Vagina (tissue), 2 donors: ENCODE measurements around the gene RPL7A. TPM values are rescaled to one million over a fixed set of nuclear protein-coding genes. Genes with fewer than 3 reads are reported as not detected.

ENCODE experiments used
- DNase-seq, 2 donors: peaks; one replicate each; pipeline ENCODE4 v3.0.0-alpha.2; 2017; ENCODE audit errors: extremely low spot score in 2 of 2
- H3K27ac ChIP-seq: fragments of 200-600 bp; sonication (generic); one replicate; pipeline ENCODE4 v1.5.1; 2019
- H3K27me3 ChIP-seq: fragments of 200-600 bp; sonication (generic); one replicate; pipeline ENCODE4 v1.5.1; 2019
- H3K36me3 ChIP-seq, 2 donors: fragments of 200-600 bp; sonication (generic); one replicate each; pipeline ENCODE4 v1.5.1; 2017 to 2019
- H3K4me1 ChIP-seq: fragments of 200-600 bp; sonication (generic); one replicate; pipeline ENCODE4 v1.5.1; 2019
- H3K4me3 ChIP-seq, 2 donors: fragments of 200-600 bp; sonication (generic); 1 replicate in 1 of 2; 2 replicates in 1 of 2; pipeline ENCODE4 v1.5.1; 2016 to 2019
- H3K9me3 ChIP-seq: fragments of 200-600 bp; sonication (generic); one replicate; pipeline ENCODE4 v1.5.1; 2019
- POLR2A ChIP-seq, 2 donors: fragments of 450-650 bp; IDR thresholded peaks; one replicate each; pipeline ENCODE4 v1.6.1; 2017; ENCODE audit warnings: antibody characterized with exemption in 2 of 2, mild to moderate bottlenecking in 2 of 2, moderate library complexity in 2 of 2
- POLR2AphosphoS5 ChIP-seq, 2 donors: sonication (generic); formaldehyde crosslinking; IDR thresholded peaks; one replicate each; pipeline ENCODE4 v1.9.0; 2017; ENCODE audit warnings: antibody characterized with exemption in 2 of 2, mild to moderate bottlenecking in 2 of 2, low read depth in 1 of 2; ENCODE audit not compliant: insufficient read depth in 1 of 2
- intact Hi-C: fragments of 100-400 bp; cut with DNase I; formaldehyde crosslinking; loops from one replicate; pipeline ENCODE4 v1.15.1; 2023
- total RNA-seq: library from RNA; depleted of rRNA; stranded (reverse); fragments of >200 nt; gene quantifications from one replicate; pipeline ENCODE4 v1.2.3, GENCODE V29; 2016
- TF ChIP-seq, protein P1 (sequence below), 3 experiments: fragments of 450-650 bp in 2 of 3; fragments of 200-600 bp in 1 of 3; sonication (generic) in 1 of 3; IDR thresholded peaks; one replicate each; pipeline ENCODE4 v1.5.1; 2017 to 2019; ENCODE audit warnings: antibody characterized with exemption in 3 of 3, mild to moderate bottlenecking in 2 of 3, moderate library complexity in 2 of 3

RPL7A gene
- total RNA-seq, 1 donor from 2014 or later = 1,889 TPM

DNA sequence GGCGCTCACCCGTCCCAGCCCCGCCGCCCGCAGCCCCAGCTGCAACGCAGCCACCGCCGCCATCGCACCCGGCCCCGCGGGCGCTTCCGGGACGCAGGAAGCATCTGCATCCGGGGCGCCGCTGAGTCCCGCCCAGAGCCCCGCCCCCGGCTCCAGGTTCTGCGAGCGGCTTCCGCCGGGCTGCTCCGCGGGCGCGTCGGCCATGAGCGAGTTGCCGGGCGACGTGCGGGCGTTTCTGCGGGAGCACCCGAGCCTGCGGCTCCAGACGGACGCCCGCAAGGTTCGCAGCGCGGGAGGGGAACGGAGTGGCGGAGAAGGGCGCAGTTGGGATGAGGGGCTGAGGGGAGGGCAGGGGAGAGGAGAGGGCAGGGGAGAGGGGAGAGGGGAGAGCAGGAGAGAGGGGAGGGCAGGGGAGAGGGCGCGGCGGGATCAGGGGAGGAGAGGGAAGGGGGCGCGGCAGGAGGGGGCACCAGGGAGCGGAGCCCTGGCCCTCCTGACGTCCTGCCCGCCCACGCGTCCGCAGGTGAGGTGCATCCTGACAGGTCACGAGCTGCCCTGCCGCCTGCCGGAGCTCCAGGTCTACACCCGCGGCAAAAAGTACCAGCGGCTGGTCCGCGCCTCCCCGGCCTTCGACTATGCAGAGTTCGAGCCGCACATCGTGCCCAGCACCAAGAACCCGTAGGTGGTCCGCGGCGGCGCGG lies 8.5 kb downstream of the RPL7A start, which contains the start of the genes SURF1 and SURF2:
SURF1 (minus strand) TSS at position 97 of the 701 bp plus-strand sequence; CDS start at position 63, 34 bp downstream.
SURF2 (plus strand) TSS at position 160 of the 701 bp plus-strand sequence; CDS start at position 203, 43 bp downstream.
- intact Hi-C loops = no loop called here
- peak within 1 kb of the TSS; percentile 59 for H3K27ac ChIP-seq
- H3K4me1 ChIP-seq = peaks cover 38% of the 10 kb centered on the region
- DNase-seq = no peak
- H3K36me3 ChIP-seq = peaks cover 0 to 31% of the 10 kb centered on the region in 2 donors
- H3K4me3 ChIP-seq = peak within 1 kb of the TSS; percentile 70 to 81
- TF ChIP-seq POLR2A (IDR thresholded peaks at IDR 0.05) (peak in 1 of 2 donors; percentile 35), POLR2AphosphoS5 (IDR thresholded peaks at IDR 0.05; ENCODE audit: insufficient read depth in 1 of 2, low read depth in 1 of 2) (peak in 1 of 2 donors; percentile 35)
- TF ChIP-seq, protein P1, sequence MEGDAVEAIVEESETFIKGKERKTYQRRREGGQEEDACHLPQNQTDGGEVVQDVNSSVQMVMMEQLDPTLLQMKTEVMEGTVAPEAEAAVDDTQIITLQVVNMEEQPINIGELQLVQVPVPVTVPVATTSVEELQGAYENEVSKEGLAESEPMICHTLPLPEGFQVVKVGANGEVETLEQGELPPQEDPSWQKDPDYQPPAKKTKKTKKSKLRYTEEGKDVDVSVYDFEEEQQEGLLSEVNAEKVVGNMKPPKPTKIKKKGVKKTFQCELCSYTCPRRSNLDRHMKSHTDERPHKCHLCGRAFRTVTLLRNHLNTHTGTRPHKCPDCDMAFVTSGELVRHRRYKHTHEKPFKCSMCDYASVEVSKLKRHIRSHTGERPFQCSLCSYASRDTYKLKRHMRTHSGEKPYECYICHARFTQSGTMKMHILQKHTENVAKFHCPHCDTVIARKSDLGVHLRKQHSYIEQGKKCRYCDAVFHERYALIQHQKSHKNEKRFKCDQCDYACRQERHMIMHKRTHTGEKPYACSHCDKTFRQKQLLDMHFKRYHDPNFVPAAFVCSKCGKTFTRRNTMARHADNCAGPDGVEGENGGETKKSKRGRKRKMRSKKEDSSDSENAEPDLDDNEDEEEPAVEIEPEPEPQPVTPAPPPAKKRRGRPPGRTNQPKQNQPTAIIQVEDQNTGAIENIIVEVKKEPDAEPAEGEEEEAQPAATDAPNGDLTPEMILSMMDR (IDR thresholded peaks at IDR 0.05) = no peak
- no peaks in the 10 kb centered on the region for H3K9me3 ChIP-seq
- H3K27me3 ChIP-seq = no peaks in the 10 kb centered on the region

DNA sequence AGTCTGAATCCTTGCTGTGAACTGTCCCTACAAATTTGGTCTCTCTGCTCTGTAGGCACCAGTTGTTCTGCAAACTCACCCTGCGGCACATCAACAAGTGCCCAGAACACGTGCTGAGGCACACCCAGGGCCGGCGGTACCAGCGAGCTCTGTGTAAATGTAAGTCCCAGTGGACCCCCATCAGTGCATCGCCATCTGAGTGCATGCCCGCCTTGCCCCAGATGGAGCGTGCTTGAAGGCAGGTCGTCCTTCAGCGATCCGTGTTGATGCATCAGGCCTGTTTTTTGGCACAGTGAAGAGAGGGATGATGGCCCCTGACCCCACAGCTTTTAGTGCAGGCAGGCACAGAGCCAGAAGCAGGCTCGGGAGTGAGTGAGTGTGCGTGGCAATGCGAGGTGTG lies 9.6 kb downstream of the RPL7A start:
- TF ChIP-seq, protein P1 (IDR thresholded peaks at IDR 0.05) = no peak
- TF ChIP-seq POLR2AphosphoS5 (IDR thresholded peaks at IDR 0.05; ENCODE audit: insufficient read depth in 1 of 2, low read depth in 1 of 2) = no peak
- no peak for TF ChIP-seq POLR2A (IDR thresholded peaks at IDR 0.05)
- H3K4me3 ChIP-seq = no peak overlapping the region
- intact Hi-C loops = no loop called here
- H3K27ac ChIP-seq = no peak overlapping the region
- H3K4me1 ChIP-seq = peaks cover 45% of the 10 kb centered on the region
- no peaks in the 10 kb centered on the region for H3K27me3 ChIP-seq
- H3K9me3 ChIP-seq = no peaks in the 10 kb centered on the region
- no peak for DNase-seq
- H3K36me3 ChIP-seq = peaks cover 0 to 31% of the 10 kb centered on the region in 2 donors

DNA sequence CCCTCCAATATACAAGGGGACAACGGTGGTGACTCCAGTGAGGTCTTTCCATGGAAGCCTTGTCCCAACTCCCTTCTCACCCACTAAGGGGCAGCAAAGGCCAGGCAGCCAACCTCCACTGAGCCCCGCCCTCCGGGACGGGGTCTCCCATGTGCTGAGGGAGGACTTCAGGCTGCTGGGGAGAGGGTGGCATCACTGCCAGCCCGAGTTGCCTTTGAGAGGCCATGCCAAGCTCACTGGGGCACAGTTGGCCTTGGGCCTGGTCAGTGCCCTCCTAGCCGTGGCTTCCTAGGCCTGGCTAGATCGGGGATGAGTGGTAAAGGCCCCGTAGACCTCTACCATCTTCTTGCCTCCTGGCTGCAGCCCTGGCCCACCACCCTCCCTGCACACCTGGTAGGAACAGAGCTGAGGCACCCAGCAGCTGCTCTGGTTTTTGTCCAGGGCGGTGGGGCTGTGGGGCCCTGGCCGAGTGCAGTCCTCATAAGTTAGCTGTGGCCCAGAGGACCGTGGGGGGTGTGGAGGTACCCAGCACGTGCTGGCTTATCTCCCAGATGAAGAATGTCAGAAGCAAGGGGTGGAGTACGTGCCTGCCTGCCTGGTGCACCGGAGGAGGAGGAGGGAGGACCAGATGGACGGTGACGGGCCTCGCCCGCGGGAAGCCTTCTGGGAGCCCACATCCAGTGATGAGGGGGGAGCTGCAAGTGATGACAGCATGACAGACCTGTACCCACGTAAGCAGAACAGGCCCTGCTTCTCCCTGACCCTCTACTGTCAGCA lies 11.6 kb downstream of the RPL7A start:
- Histone ChIP-seq H3K36me3 (peaks cover 0 to 46% of the 10 kb centered on the region in 2 donors), H3K27ac (no peak overlapping the region)
- intact Hi-C loops = no loop called here

DNA sequence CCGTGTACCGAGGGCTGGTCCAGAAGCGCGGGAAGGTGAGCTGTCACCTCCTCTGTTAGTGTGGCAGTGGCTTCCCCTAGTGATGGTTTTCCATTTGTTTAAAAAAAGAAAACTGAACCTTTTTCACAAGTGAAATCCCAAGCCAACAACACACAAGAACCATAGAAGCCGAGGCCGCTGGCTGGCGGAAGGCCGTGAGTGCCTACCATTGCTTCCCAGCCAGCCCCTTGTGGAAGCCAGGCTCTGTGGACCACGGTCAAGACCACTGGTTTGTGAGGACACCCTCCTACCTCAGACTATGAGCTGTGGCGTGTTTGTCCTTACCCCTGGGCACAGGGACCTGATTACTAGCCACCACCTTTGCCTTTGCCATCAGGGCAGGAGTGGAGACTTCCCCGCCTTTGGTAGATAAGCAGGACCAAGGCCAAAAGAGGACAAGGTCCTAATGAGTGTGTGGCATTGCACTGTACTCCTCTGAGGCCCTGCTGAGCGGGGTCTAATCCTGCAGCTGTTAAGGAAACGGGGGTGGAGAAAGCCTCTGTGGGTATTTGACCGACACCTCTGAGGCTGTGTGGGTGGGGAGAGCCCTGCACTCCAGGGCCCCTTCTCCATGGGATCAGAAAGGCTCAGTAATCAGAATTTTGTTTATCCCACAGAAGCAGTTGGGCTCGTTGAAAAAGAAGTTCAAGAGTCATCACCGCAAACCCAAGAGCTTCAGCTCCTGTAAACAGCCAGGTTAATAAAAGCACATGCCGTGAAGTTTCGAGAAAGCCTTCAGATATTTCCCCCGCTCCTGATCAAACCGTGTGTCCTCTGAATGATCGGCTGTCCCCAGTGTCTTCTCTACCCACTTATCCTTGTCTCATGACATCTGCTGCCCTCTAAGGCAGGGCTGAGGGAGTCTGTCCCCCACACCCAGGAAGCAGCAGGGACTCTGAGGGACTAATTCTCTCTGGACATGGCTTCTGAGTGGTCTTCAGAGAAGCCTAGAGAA lies 12.7 kb downstream of the RPL7A start:
- intact Hi-C loops = no loop called here
- no peak overlapping the region for H3K4me3 ChIP-seq
- TF ChIP-seq, protein P1 (IDR thresholded peaks at IDR 0.05) = no peak
- TF ChIP-seq POLR2A (IDR thresholded peaks at IDR 0.05) (no peak), POLR2AphosphoS5 (IDR thresholded peaks at IDR 0.05; ENCODE audit: insufficient read depth in 1 of 2, low read depth in 1 of 2) (no peak)
- H3K27me3 ChIP-seq = no peaks in the 10 kb centered on the region
- H3K9me3 ChIP-seq = no peaks in the 10 kb centered on the region
- peaks cover 46% of the 10 kb centered on the region for H3K4me1 ChIP-seq
- DNase-seq = no peak
- H3K27ac ChIP-seq = no peak overlapping the region
- peaks cover under 1 to 57% of the 10 kb centered on the region in 2 donors for H3K36me3 ChIP-seq

More for the DNA sequence above, 11.6 kb downstream of the RPL7A start:
- H3K4me1 ChIP-seq = peaks cover 51% of the 10 kb centered on the region
- no peaks in the 10 kb centered on the region for H3K27me3 ChIP-seq
- TF ChIP-seq POLR2AphosphoS5 (IDR thresholded peaks at IDR 0.05; ENCODE audit: insufficient read depth in 1 of 2, low read depth in 1 of 2) (no peak), POLR2A (IDR thresholded peaks at IDR 0.05) (no peak)
- TF ChIP-seq, protein P1 (IDR thresholded peaks at IDR 0.05) = no peak
- H3K4me3 ChIP-seq = no peak overlapping the region
- no peak for DNase-seq
- no peaks in the 10 kb centered on the region for H3K9me3 ChIP-seq
